Activated CD4-positive, alpha-beta memory T cell treated with anti-CD3 and anti-CD28 coated beads, Interleukin-2, amount 10 ng/mL, durations not matched to agents 7 days and 5 days (primary cell): ENCODE data around the gene DDX55. TPM values are rescaled to one million over a fixed set of nuclear protein-coding genes. Genes with fewer than 3 reads are reported as not detected.
"Not testable (repeated sequence)": the region's sequence is repeated elsewhere in the genome, so short reads cannot be mapped to it uniquely, and the experiment has no call there.

Source experiments
- CTCF ChIA-PET: fragments of 350-600 bp; sonication (Branson Sonifier 250); formaldehyde crosslinking; loops from one replicate; lab custom pipeline; 2021; ENCODE audit warnings: antibody characterized with exemption, inconsistent platforms; lab: Charles Lee
- POLR2A ChIA-PET: fragments of 350-600 bp; sonication (Branson Sonifier 250); formaldehyde crosslinking; loops from one replicate; lab custom pipeline; 2021; ENCODE audit warnings: antibody characterized with exemption; lab: Charles Lee
- DNase-seq: peaks from one replicate; pipeline ENCODE4 v3.0.0-alpha.2; 2020
- H3K27ac Mint-ChIP-seq: one replicate; pipeline ENCODE4 v1.8.0; 2021; ENCODE audit warnings: mild to moderate bottlenecking, mixed read lengths
- H3K27me3 Mint-ChIP-seq: one replicate; pipeline ENCODE4 v1.8.0; 2021; ENCODE audit warnings: mixed read lengths
- H3K36me3 Mint-ChIP-seq: one replicate; pipeline ENCODE4 v1.8.0; 2021; ENCODE audit warnings: low read depth, mixed read lengths
- H3K4me1 Mint-ChIP-seq: one replicate; pipeline ENCODE4 v1.8.0; 2021; ENCODE audit warnings: mixed read lengths
- H3K4me3 Mint-ChIP-seq: one replicate; pipeline ENCODE4 v1.8.0; 2021; ENCODE audit warnings: mild to moderate bottlenecking, mixed read lengths
- H3K9me3 Mint-ChIP-seq: one replicate; pipeline ENCODE4 v1.8.0; 2021; ENCODE audit warnings: mixed read lengths
- total RNA-seq, 2 experiments: library from RNA; stranded (reverse); gene quantifications; one replicate each; pipeline ENCODE4 v1.2.3, GENCODE V29; 2021

DDX55 gene
- total RNA-seq, 2 experiments from 2014 or later = 26.8 to 26.9 TPM

- peaks cover 62% of the 10 kb centered on the region for H3K36me3 Mint-ChIP-seq
- no peaks in the 10 kb centered on the region for H3K9me3 Mint-ChIP-seq
- no peaks in the 10 kb centered on the region for H3K27me3 Mint-ChIP-seq
- DNase-seq = no peak
- no peak overlapping the region for H3K4me3 Mint-ChIP-seq
- H3K27ac Mint-ChIP-seq = peak overlapping the region; percentile 7
- CTCF ChIA-PET = interaction anchor here (1.1 kb wide), 1 partner anchor 11 kb away, joined by 5 read pairs; no protein-coding TSS in a partner anchor
- POLR2A ChIA-PET = interaction anchor here (3.8 kb wide), 1 partner anchor 9 kb away, joined by 35 read pairs; the partner anchor contains the start of gene DDX55
- peaks cover 45% of the 10 kb centered on the region for H3K4me1 Mint-ChIP-seq
Observed at GRCh38 chr12:123591702-123592481, 10.0 kb upstream of the DDX55 start.

- peaks cover 33% of the 10 kb centered on the region for H3K4me1 Mint-ChIP-seq
- ChIA-PET POLR2A (no interaction called here), CTCF (no interaction called here)
- no peaks in the 10 kb centered on the region for H3K9me3 Mint-ChIP-seq
- peaks cover 51% of the 10 kb centered on the region for H3K36me3 Mint-ChIP-seq
- H3K4me3 Mint-ChIP-seq = no peak overlapping the region
- H3K27me3 Mint-ChIP-seq = no peaks in the 10 kb centered on the region
- H3K27ac Mint-ChIP-seq = no peak overlapping the region
- no peak for DNase-seq
Observed at GRCh38 chr12:123595729-123596128, 6.2 kb upstream of the DDX55 start.

GRCh38 chr12:123597100-123597499, 4.8 kb upstream of the DDX55 start:
- Mint-ChIP-seq H3K9me3 (no peaks in the 10 kb centered on the region), H3K27ac (no peak overlapping the region), H3K36me3 (peaks cover 43% of the 10 kb centered on the region), H3K4me1 (peaks cover 32% of the 10 kb centered on the region), H3K4me3 (no peak overlapping the region), H3K27me3 (no peaks in the 10 kb centered on the region)
- CTCF ChIA-PET = no interaction called here
- POLR2A ChIA-PET = no interaction called here
- DNase-seq = no peak

GRCh38 chr12:123598522-123598921, 3.4 kb upstream of the DDX55 start:
- H3K36me3 Mint-ChIP-seq = peaks cover 47% of the 10 kb centered on the region

GRCh38 chr12:123599310-123599709, 2.6 kb upstream of the DDX55 start:
- peaks cover 49% of the 10 kb centered on the region for H3K36me3 Mint-ChIP-seq
- H3K4me3 Mint-ChIP-seq = peak overlapping the region; percentile 28
- no peaks in the 10 kb centered on the region for H3K27me3 Mint-ChIP-seq
- no peak for DNase-seq
- POLR2A ChIA-PET = interaction anchor here (4.0 kb wide), 1 partner anchor 8 kb away, joined by 35 read pairs; no protein-coding TSS in a partner anchor
- H3K9me3 Mint-ChIP-seq = no peaks in the 10 kb centered on the region
- CTCF ChIA-PET = interaction anchor here (1.5 kb wide), 1 partner anchor 9 kb away, joined by 3 read pairs; no protein-coding TSS in a partner anchor
- peak overlapping the region; percentile 9 for H3K27ac Mint-ChIP-seq
- peaks cover 41% of the 10 kb centered on the region for H3K4me1 Mint-ChIP-seq

More at GRCh38 chr12:123598522-123598921, 3.4 kb upstream of the DDX55 start:
- H3K4me3 Mint-ChIP-seq = no peak overlapping the region
- ChIA-PET POLR2A (interaction anchor here (0.7 kb wide), 1 partner anchor 11 kb away, joined by 3 read pairs; no protein-coding TSS in a partner anchor), CTCF (interaction anchor here (1.5 kb wide), 1 partner anchor 8 kb away, joined by 3 read pairs; no protein-coding TSS in a partner anchor)
- no peak for DNase-seq
- peak overlapping the region; percentile 9 for H3K27ac Mint-ChIP-seq
- no peaks in the 10 kb centered on the region for H3K27me3 Mint-ChIP-seq
- no peaks in the 10 kb centered on the region for H3K9me3 Mint-ChIP-seq
- peaks cover 36% of the 10 kb centered on the region for H3K4me1 Mint-ChIP-seq

GRCh38 chr12:123599721-123600120, 2.2 kb upstream of the DDX55 start:
- H3K27ac Mint-ChIP-seq = no peak overlapping the region
- peaks cover 43% of the 10 kb centered on the region for H3K4me1 Mint-ChIP-seq
- no peaks in the 10 kb centered on the region for H3K9me3 Mint-ChIP-seq
- peaks cover 51% of the 10 kb centered on the region for H3K36me3 Mint-ChIP-seq
- H3K4me3 Mint-ChIP-seq = peak overlapping the region; percentile 47
- POLR2A ChIA-PET = interaction anchor here (4.0 kb wide), 1 partner anchor 9 kb away, joined by 35 read pairs; no protein-coding TSS in a partner anchor
- H3K27me3 Mint-ChIP-seq = no peaks in the 10 kb centered on the region
- CTCF ChIA-PET = interaction anchor here (1.5 kb wide), 1 partner anchor 9 kb away, joined by 3 read pairs; no protein-coding TSS in a partner anchor
- DNase-seq = no peak

- no peaks in the 10 kb centered on the region for H3K27me3 Mint-ChIP-seq
- no peaks in the 10 kb centered on the region for H3K9me3 Mint-ChIP-seq
- H3K27ac Mint-ChIP-seq = peak overlapping the region; percentile 76
- ChIA-PET CTCF (interaction anchor here (0.9 to 2.2 kb wide), 6 partner anchors 12 to 365 kb away, joined by 3 to 11 read pairs (median 5); no protein-coding TSS in a partner anchor), POLR2A (interaction anchor here (0.7 to 4.0 kb wide), 23 partner anchors 9 to 370 kb away, joined by 3 to 35 read pairs (median 6); partner anchors contain the start of genes ATP6V0A2, EIF2B1, GTF2H3 and KMT5A)
- no peak for DNase-seq
- peaks cover 48% of the 10 kb centered on the region for H3K36me3 Mint-ChIP-seq
- peak overlapping the region; percentile 86 for H3K4me3 Mint-ChIP-seq
- H3K4me1 Mint-ChIP-seq = peaks cover 45% of the 10 kb centered on the region
Observed at GRCh38 chr12:123602651-123603195, 824 bp downstream of the DDX55 start.

GRCh38 chr12:123603495-123603894, 1.6 kb downstream of the DDX55 start:
- Mint-ChIP-seq H3K4me1 (peaks cover 47% of the 10 kb centered on the region), H3K4me3 (peak overlapping the region; percentile 6), H3K36me3 (peaks cover 52% of the 10 kb centered on the region)
- POLR2A ChIA-PET = interaction anchor here (1.3 to 2.2 kb wide), 3 partner anchors 10 to 371 kb away, joined by 3 to 10 read pairs (median 4); partner anchors contain the start of genes MPHOSPH9 and MTRFR
- CTCF ChIA-PET = interaction anchor here (2.2 kb wide), 1 partner anchor 15 kb away, joined by 11 read pairs; no protein-coding TSS in a partner anchor
- H3K27ac Mint-ChIP-seq, H3K27me3 Mint-ChIP-seq, H3K9me3 Mint-ChIP-seq, DNase-seq: not testable (repeated sequence)

- POLR2A ChIA-PET = no interaction called here
- peaks cover 28% of the 10 kb centered on the region for H3K4me1 Mint-ChIP-seq
- H3K27ac Mint-ChIP-seq = no peak overlapping the region
- CTCF ChIA-PET = interaction anchor here (0.6 kb wide), 1 partner anchor 28 kb away, joined by 4 read pairs; no protein-coding TSS in a partner anchor
- H3K9me3 Mint-ChIP-seq = no peaks in the 10 kb centered on the region
- no peak overlapping the region for H3K4me3 Mint-ChIP-seq
- H3K36me3 Mint-ChIP-seq = peaks cover 71% of the 10 kb centered on the region
- no peaks in the 10 kb centered on the region for H3K27me3 Mint-ChIP-seq
- no peak for DNase-seq
Observed at GRCh38 chr12:123607756-123608155, 5.9 kb downstream of the DDX55 start.

- ChIA-PET CTCF (interaction anchor here (0.6 kb wide), 1 partner anchor 29 kb away, joined by 4 read pairs; no protein-coding TSS in a partner anchor), POLR2A (no interaction called here)
- no peaks in the 10 kb centered on the region for H3K9me3 Mint-ChIP-seq
- H3K4me1 Mint-ChIP-seq = peaks cover 24% of the 10 kb centered on the region
- H3K4me3 Mint-ChIP-seq = no peak overlapping the region
- no peak overlapping the region for H3K27ac Mint-ChIP-seq
- peaks cover 71% of the 10 kb centered on the region for H3K36me3 Mint-ChIP-seq
- H3K27me3 Mint-ChIP-seq = no peaks in the 10 kb centered on the region
- no peak for DNase-seq
Observed at GRCh38 chr12:123608182-123608581, 6.3 kb downstream of the DDX55 start.

GRCh38 chr12:123614110-123614509, 12.2 kb downstream of the DDX55 start:
- no peak for DNase-seq
- no peak overlapping the region for H3K27ac Mint-ChIP-seq
- no peaks in the 10 kb centered on the region for H3K27me3 Mint-ChIP-seq
- H3K4me3 Mint-ChIP-seq = no peak overlapping the region
- H3K36me3 Mint-ChIP-seq = peaks cover 80% of the 10 kb centered on the region
- H3K4me1 Mint-ChIP-seq = peaks cover 3% of the 10 kb centered on the region
- H3K9me3 Mint-ChIP-seq = no peaks in the 10 kb centered on the region
- ChIA-PET CTCF (no interaction called here), POLR2A (interaction anchor here (2.3 kb wide), 1 partner anchor 11 kb away, joined by 10 read pairs; the partner anchor contains the start of gene DDX55)

GRCh38 chr12:123614531-123614930, 12.6 kb downstream of the DDX55 start:
- no peaks in the 10 kb centered on the region for H3K27me3 Mint-ChIP-seq
- CTCF ChIA-PET = no interaction called here

More at GRCh38 chr12:123614531-123614930, 12.6 kb downstream of the DDX55 start:
- POLR2A ChIA-PET = interaction anchor here (2.3 kb wide), 1 partner anchor 12 kb away, joined by 10 read pairs; the partner anchor contains the start of gene DDX55
- peaks cover 80% of the 10 kb centered on the region for H3K36me3 Mint-ChIP-seq
- H3K4me3 Mint-ChIP-seq = no peak overlapping the region
- no peak overlapping the region for H3K27ac Mint-ChIP-seq
- H3K4me1 Mint-ChIP-seq = peaks cover 3% of the 10 kb centered on the region
- H3K9me3 Mint-ChIP-seq = no peaks in the 10 kb centered on the region
- DNase-seq = no peak
